ENCODE results near the gene ZNF575.

- no peak for TF ChIP-seq CTCF (IDR thresholded peaks at IDR 0.05 in 4 of 5, conservative IDR thresholded peaks at IDR 0.05 in 1 of 5)
- no peak for TF ChIP-seq POLR2A (IDR thresholded peaks at IDR 0.05)
Measured at GRCh38 chr19:43551399-43552197, 18.6 kb downstream of the ZNF575 start.
